NT2/D1 (cell line): ENCODE data around the gene PIGO.

ENCODE experiments used
- YY1 ChIP-seq: IDR thresholded peaks from 2 replicates; pipeline ENCODE4 v1.6.1; 2011; ENCODE audit not compliant: insufficient read length, insufficient read depth
- ZNF274 ChIP-seq: IDR thresholded peaks from 2 replicates; pipeline ENCODE4 v1.6.1; 2011; ENCODE audit warnings: mild to moderate bottlenecking, low read depth, low read length

DNA sequence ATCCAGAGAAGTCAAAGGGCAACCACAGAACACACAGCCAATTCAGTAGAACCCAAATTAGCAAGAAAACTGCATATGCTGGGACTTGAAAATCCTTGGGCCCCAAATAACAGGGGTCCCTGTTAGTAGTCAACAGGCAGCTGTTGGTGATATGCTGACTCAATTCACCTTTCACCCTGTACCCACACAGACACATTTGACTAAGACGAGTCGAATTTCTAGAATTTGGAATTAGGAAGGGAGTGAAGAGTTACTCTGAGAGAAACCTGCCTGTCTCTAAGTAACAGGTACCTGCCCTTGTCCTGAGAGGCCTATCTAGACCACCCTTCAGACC is 23.1 kb downstream of the PIGO start:
- no peak for TF ChIP-seq ZNF274
- no peak for TF ChIP-seq YY1
